T-helper 1 cell treated with Interleukin-12 subunit alpha and Interleukin-12 subunit beta and Interleukin-4 antibody, amounts not matched to agents 30 μg/mL and 1 μg/mL, for 36 hours (primary cell): ENCODE measurements around the gene PHYHIPL.
"Not testable (repeated sequence)": the region's sequence is repeated elsewhere in the genome, so short reads cannot be mapped to it uniquely, and the experiment has no call there.

ENCODE experiments used
- H3K27ac Mint-ChIP-seq: one replicate; pipeline ENCODE4 v1.8.0; 2021; ENCODE audit warnings: mild to moderate bottlenecking, mixed read lengths
- H3K27me3 Mint-ChIP-seq: one replicate; pipeline ENCODE4 v1.8.0; 2021; ENCODE audit warnings: low read depth, mixed read lengths
- H3K36me3 Mint-ChIP-seq: one replicate; pipeline ENCODE4 v1.8.0; 2021; ENCODE audit warnings: low read depth, mixed read lengths
- H3K4me1 Mint-ChIP-seq: one replicate; pipeline ENCODE4 v1.8.0; 2021; ENCODE audit warnings: low read depth, mixed read lengths
- H3K4me3 Mint-ChIP-seq: one replicate; pipeline ENCODE4 v1.8.0; 2021; ENCODE audit warnings: mild to moderate bottlenecking, moderate library complexity, mixed read lengths
- H3K9me3 Mint-ChIP-seq: one replicate; pipeline ENCODE4 v1.8.0; 2021; ENCODE audit warnings: mixed read lengths

PHYHIPL gene

DNA sequence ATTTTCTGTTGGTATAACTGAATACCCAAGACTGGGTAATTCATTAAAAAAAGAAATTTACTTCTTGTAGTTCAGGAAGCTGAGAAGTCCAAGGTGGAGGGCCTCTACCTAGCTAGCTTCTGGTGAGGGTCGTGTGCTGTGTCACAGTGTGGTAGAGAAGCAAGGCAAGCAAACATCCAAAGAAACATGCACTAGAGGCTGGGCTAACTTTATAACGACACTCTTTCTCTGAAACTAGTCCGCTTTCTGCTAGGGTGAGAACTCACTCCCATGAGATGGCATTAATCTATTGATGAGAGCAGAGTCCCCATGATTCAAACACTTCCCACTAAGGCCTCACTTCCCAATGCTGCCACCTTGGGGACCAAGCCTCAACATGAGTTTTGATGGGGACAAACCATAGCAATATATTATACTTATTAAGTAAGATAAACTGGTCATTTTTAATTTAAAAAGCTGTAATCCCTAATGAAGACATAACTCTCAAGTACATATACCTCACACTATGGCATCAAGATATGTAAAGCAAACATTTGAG lies 50.8 kb downstream of the PHYHIPL start:
- H3K4me3 Mint-ChIP-seq, result no peak overlapping the region
- H3K27ac Mint-ChIP-seq, result no peak overlapping the region
- no peaks in the 10 kb centered on the region for H3K27me3 Mint-ChIP-seq

GRCh38 chr10:59229441-59229840 lies 53.0 kb downstream of the PHYHIPL start:
- H3K36me3 Mint-ChIP-seq, result no peaks in the 10 kb centered on the region
- H3K4me1 Mint-ChIP-seq, result no peaks in the 10 kb centered on the region
- H3K9me3 Mint-ChIP-seq, result no peaks in the 10 kb centered on the region
- H3K27me3 Mint-ChIP-seq, result peaks cover 7% of the 10 kb centered on the region
- H3K4me3 Mint-ChIP-seq, result no peak overlapping the region
- no peak overlapping the region for H3K27ac Mint-ChIP-seq

More for the DNA sequence above, 50.8 kb downstream of the PHYHIPL start:
- H3K36me3 Mint-ChIP-seq, result no peaks in the 10 kb centered on the region
- no peaks in the 10 kb centered on the region for H3K4me1 Mint-ChIP-seq
- no peaks in the 10 kb centered on the region for H3K9me3 Mint-ChIP-seq

- H3K36me3 Mint-ChIP-seq, result no peaks in the 10 kb centered on the region
These were observed 57.8 kb downstream of the PHYHIPL start for GRCh38 chr10:59234194-59234593.

GRCh38 chr10:59234816-59235429 lies 58.5 kb downstream of the PHYHIPL start:
- no peaks in the 10 kb centered on the region for H3K4me1 Mint-ChIP-seq
- H3K9me3 Mint-ChIP-seq, result no peaks in the 10 kb centered on the region
- H3K27ac Mint-ChIP-seq, result no peak overlapping the region
- no peak overlapping the region for H3K4me3 Mint-ChIP-seq
- no peaks in the 10 kb centered on the region for H3K36me3 Mint-ChIP-seq
- H3K27me3 Mint-ChIP-seq, result peaks cover 10% of the 10 kb centered on the region

More at GRCh38 chr10:59234194-59234593, 57.8 kb downstream of the PHYHIPL start:
- Mint-ChIP-seq H3K4me1 (no peaks in the 10 kb centered on the region), H3K9me3 (no peaks in the 10 kb centered on the region), H3K27ac (no peak overlapping the region), H3K4me3 (no peak overlapping the region), H3K27me3 (peaks cover 10% of the 10 kb centered on the region)

DNA sequence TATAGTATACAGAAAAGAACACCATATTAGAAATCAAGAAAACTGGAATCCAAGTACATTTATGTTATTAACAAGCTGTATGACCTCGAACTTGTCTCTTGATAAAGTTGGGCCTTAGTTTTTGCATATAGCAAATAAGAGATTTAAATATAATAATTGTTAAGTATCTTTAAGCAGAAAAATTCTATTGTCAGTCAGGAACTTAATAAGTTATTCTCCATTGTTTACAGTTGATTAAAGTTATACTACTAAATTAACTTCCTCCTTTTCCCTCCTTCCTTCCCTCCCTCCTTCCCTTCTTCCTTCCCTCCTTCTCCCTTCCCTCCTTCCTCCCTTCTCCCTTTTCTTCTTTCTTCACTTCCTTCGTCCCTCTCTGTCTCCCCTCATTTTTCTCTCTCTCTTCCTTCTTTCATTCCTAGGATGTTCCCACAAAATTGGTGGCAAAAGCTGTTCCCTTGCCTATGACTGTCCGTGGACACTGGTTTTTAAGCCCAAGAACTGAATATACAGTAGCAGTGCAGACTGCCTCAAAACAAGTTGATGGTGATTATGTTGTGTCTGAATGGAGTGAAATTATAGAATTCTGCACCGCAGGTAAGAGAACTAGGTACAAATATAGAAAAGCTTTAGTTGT lies 59.7 kb downstream of the PHYHIPL start:
- Mint-ChIP-seq H3K27me3 (peaks cover 10% of the 10 kb centered on the region), H3K27ac (no peak overlapping the region), H3K4me3 (no peak overlapping the region), H3K4me1 (no peaks in the 10 kb centered on the region), H3K9me3 (no peaks in the 10 kb centered on the region), H3K36me3 (no peaks in the 10 kb centered on the region)

- H3K27ac Mint-ChIP-seq, result no peak overlapping the region
- no peak overlapping the region for H3K4me3 Mint-ChIP-seq
- H3K27me3 Mint-ChIP-seq, result peaks cover 10% of the 10 kb centered on the region
- no peaks in the 10 kb centered on the region for H3K36me3 Mint-ChIP-seq
- no peaks in the 10 kb centered on the region for H3K9me3 Mint-ChIP-seq
- no peaks in the 10 kb centered on the region for H3K4me1 Mint-ChIP-seq
These were observed 61.3 kb downstream of the PHYHIPL start for GRCh38 chr10:59237775-59238174.

DNA sequence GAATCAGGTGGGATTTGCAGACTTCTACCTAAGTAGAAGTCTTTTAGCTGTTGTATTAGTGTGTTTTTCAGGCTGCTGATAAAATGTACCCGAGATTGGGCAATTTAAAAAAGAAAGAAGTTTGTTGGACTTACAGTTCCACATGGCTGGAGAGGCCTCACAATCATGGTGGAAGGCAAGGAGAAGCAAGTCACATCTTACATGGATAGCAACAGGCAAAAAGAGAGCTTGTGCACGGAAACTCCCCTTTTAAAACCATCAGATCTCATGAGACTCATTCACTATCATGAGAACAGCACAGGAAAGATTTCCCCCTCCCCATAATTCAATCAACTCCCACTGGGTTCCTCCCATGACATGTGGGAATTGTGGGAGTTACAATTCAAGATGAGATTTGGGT lies 62.7 kb downstream of the PHYHIPL start:
- not testable (repeated sequence) for H3K27ac Mint-ChIP-seq, H3K4me1 Mint-ChIP-seq, H3K27me3 Mint-ChIP-seq, H3K36me3 Mint-ChIP-seq, H3K4me3 Mint-ChIP-seq, H3K9me3 Mint-ChIP-seq

- Mint-ChIP-seq H3K27ac (no peak overlapping the region), H3K27me3 (peaks cover 3% of the 10 kb centered on the region), H3K36me3 (no peaks in the 10 kb centered on the region), H3K4me3 (no peak overlapping the region), H3K4me1 (no peaks in the 10 kb centered on the region), H3K9me3 (no peaks in the 10 kb centered on the region)
These were observed 64.2 kb downstream of the PHYHIPL start for GRCh38 chr10:59240582-59241183.

- Mint-ChIP-seq H3K27me3 (no peaks in the 10 kb centered on the region), H3K36me3 (no peaks in the 10 kb centered on the region), H3K9me3 (no peaks in the 10 kb centered on the region), H3K4me1 (no peaks in the 10 kb centered on the region), H3K27ac (no peak overlapping the region), H3K4me3 (no peak overlapping the region)
These were observed 65.6 kb downstream of the PHYHIPL start for GRCh38 chr10:59242057-59242456.

DNA sequence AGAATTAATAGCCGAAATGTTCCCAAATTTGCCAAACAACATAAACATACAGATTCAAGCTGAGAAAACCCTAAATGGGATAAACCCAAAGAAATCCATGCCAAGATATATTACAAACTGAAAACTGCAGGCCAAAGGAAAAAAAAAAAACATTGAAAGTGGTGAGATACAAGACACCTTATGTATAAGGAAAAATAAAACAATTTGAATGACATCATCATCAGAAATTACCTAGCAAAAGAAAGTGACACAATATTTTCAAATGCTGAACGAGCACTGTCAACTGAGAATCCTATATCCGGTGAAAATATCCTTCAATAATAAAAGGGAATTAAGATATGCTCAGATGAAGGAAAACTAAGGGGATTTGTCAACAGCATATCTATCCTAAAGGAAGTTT lies 66.5 kb downstream of the PHYHIPL start:
- Mint-ChIP-seq H3K4me3 (no peak overlapping the region), H3K27ac (no peak overlapping the region), H3K36me3 (no peaks in the 10 kb centered on the region), H3K4me1 (no peaks in the 10 kb centered on the region), H3K27me3 (no peaks in the 10 kb centered on the region), H3K9me3 (no peaks in the 10 kb centered on the region)

- H3K27me3 Mint-ChIP-seq, result no peaks in the 10 kb centered on the region
- no peaks in the 10 kb centered on the region for H3K9me3 Mint-ChIP-seq
- H3K4me1 Mint-ChIP-seq, result no peaks in the 10 kb centered on the region
- H3K27ac Mint-ChIP-seq, result no peak overlapping the region
- no peak overlapping the region for H3K4me3 Mint-ChIP-seq
- H3K36me3 Mint-ChIP-seq, result no peaks in the 10 kb centered on the region
These were observed 67.3 kb downstream of the PHYHIPL start for GRCh38 chr10:59243611-59244195.

DNA sequence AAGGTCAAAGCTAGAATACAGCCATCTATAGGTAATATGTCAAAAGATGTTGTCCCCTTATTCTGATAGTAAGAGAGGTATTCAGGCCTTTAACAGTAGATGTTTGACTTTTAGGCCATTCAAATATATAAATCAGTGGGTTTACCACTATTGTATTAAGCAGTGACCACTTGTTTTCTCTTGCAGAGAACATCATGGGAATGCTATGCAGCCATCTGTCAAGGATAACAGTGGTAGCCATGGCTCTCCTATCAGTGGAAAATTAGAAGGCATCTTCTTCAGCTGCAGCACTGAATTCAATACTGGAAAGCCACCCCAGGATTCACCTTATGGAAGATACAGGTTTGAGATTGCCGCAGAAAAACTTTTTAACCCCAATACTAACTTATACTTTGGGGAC lies 68.4 kb downstream of the PHYHIPL start:
- no peaks in the 10 kb centered on the region for H3K36me3 Mint-ChIP-seq
- H3K27ac Mint-ChIP-seq, result no peak overlapping the region
- no peaks in the 10 kb centered on the region for H3K4me1 Mint-ChIP-seq
- no peaks in the 10 kb centered on the region for H3K9me3 Mint-ChIP-seq
- H3K27me3 Mint-ChIP-seq, result no peaks in the 10 kb centered on the region
- no peak overlapping the region for H3K4me3 Mint-ChIP-seq

- Mint-ChIP-seq H3K9me3 (no peaks in the 10 kb centered on the region), H3K27ac (no peak overlapping the region), H3K27me3 (no peaks in the 10 kb centered on the region), H3K4me3 (no peak overlapping the region), H3K36me3 (no peaks in the 10 kb centered on the region), H3K4me1 (no peaks in the 10 kb centered on the region)
These were observed 69.2 kb downstream of the PHYHIPL start for GRCh38 chr10:59245686-59246085.

DNA sequence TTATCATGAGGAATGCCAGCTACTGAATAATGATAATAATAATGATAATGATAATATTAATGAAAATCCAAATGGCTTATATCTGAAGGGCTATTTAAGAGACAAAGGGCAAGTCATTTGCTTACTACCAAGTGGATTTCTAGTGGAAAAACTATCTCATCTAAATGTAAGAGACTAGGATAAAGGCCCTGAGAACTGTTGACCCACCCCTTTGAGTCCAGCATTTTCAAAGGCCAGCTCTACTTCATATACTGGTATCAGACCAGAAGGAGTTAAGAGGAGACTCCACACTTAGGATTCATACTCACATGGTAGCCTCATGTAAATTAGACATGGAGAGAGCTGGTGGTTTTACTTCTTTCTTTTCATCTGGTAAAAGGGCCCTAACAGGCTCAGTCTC lies 76.0 kb downstream of the PHYHIPL start:
- H3K27ac Mint-ChIP-seq, result no peak overlapping the region
- no peak overlapping the region for H3K4me3 Mint-ChIP-seq
- no peaks in the 10 kb centered on the region for H3K4me1 Mint-ChIP-seq
- no peaks in the 10 kb centered on the region for H3K9me3 Mint-ChIP-seq
- H3K36me3 Mint-ChIP-seq, result no peaks in the 10 kb centered on the region
- H3K27me3 Mint-ChIP-seq, result no peaks in the 10 kb centered on the region

- Mint-ChIP-seq H3K9me3 (no peaks in the 10 kb centered on the region), H3K4me3 (no peak overlapping the region), H3K27ac (no peak overlapping the region), H3K4me1 (no peaks in the 10 kb centered on the region), H3K27me3 (no peaks in the 10 kb centered on the region), H3K36me3 (no peaks in the 10 kb centered on the region)
These were observed 79.0 kb downstream of the PHYHIPL start for GRCh38 chr10:59255463-59255862.
